SU-DHL-6 (cell line): ENCODE results near the gene LAS1L.

ENCODE experiments used
- H2AFZ ChIP-seq: fragments of 200-600 bp; sonication (generic); 2 replicates; pipeline ENCODE4 v1.6.1; 2014; ENCODE audit warnings: low read depth, mild to moderate bottlenecking, moderate library complexity, mixed read lengths, antibody characterized with exemption, low read length; ENCODE audit not compliant: severe bottlenecking
- H3F3A ChIP-seq: fragments of 200-600 bp; shearing (Covaris generic); 2 replicates; pipeline ENCODE4 v1.6.0; 2016; ENCODE audit warnings: antibody characterized with exemption, mild to moderate bottlenecking; ENCODE audit not compliant: insufficient read depth
- H3K27ac ChIP-seq: fragments of 200-600 bp; sonication (generic); 2 replicates; pipeline ENCODE4 v1.5.1; 2016; ENCODE audit warnings: low read depth, mild to moderate bottlenecking, low read length, moderate library complexity, mixed read lengths
- H3K27me3 ChIP-seq: fragments of 200-600 bp; sonication (generic), shearing (Covaris generic); 2 replicates; pipeline ENCODE4 v1.6.0; 2014; ENCODE audit warnings: mild to moderate bottlenecking, low read length
- H3K36me3 ChIP-seq: fragments of 200-600 bp; sonication (generic); 2 replicates; pipeline ENCODE4 v1.6.1; 2014; ENCODE audit warnings: mild to moderate bottlenecking, low read length, mixed read lengths
- H3K4me2 ChIP-seq: fragments of 300-600, 200-600 bp; shearing (Covaris generic), sonication (generic); 2 replicates; pipeline ENCODE4 v1.6.0; 2014; ENCODE audit warnings: low read length, low read depth, mild to moderate bottlenecking; ENCODE audit not compliant: poor library complexity, severe bottlenecking
- H3K4me3 ChIP-seq: fragments of 200-600 bp; sonication (generic); 2 replicates; pipeline ENCODE4 v1.5.1; 2014; ENCODE audit warnings: antibody characterized with exemption, low read length, mild to moderate bottlenecking, mixed read lengths; ENCODE audit not compliant: insufficient read depth, poor library complexity, severe bottlenecking
- H3K79me2 ChIP-seq: fragments of 200-600 bp; sonication (generic); 2 replicates; pipeline ENCODE4 v1.6.1; 2014; ENCODE audit warnings: mild to moderate bottlenecking, low read length, moderate library complexity; ENCODE audit not compliant: insufficient read depth
- H3K9ac ChIP-seq: fragments of 200-600 bp; sonication (generic); 2 replicates; pipeline ENCODE4 v1.7.0; 2014; ENCODE audit warnings: mild to moderate bottlenecking, low read length
- H3K9me2 ChIP-seq: fragments of 200-600 bp; sonication (generic); replicated peaks from 2 replicates; pipeline ENCODE4 v1.6.1; 2014; ENCODE audit warnings: low read length; ENCODE audit not compliant: insufficient read depth
- H3K9me3 ChIP-seq: fragments of 200-600 bp; sonication (generic); 2 replicates; pipeline ENCODE4 v1.6.1; 2014; ENCODE audit warnings: low read length, mixed read lengths; ENCODE audit not compliant: insufficient read depth
- H4K20me1 ChIP-seq: fragments of 200-600 bp; sonication (generic); 2 replicates; pipeline ENCODE4 v1.6.1; 2014; ENCODE audit warnings: low read depth, mild to moderate bottlenecking, antibody characterized with exemption, low read length, moderate library complexity, mixed read lengths
- CTCF ChIP-seq: fragments of 200-600 bp; sonication (generic); IDR thresholded peaks from one replicate; pipeline ENCODE4 v1.5.1; 2017; ENCODE audit warnings: antibody characterized with exemption, mild to moderate bottlenecking, low read length, moderate library complexity; ENCODE audit not compliant: insufficient read depth, poor library complexity, severe bottlenecking
- EZH2phosphoT487 ChIP-seq: fragments of 200-600 bp; sonication (generic), shearing (Covaris generic); conservative IDR thresholded peaks from 2 replicates; pipeline ENCODE4 v1.6.1; 2018; ENCODE audit warnings: mild to moderate bottlenecking, antibody characterized with exemption, low read length, moderate library complexity, mixed read lengths

LAS1L gene

DNA sequence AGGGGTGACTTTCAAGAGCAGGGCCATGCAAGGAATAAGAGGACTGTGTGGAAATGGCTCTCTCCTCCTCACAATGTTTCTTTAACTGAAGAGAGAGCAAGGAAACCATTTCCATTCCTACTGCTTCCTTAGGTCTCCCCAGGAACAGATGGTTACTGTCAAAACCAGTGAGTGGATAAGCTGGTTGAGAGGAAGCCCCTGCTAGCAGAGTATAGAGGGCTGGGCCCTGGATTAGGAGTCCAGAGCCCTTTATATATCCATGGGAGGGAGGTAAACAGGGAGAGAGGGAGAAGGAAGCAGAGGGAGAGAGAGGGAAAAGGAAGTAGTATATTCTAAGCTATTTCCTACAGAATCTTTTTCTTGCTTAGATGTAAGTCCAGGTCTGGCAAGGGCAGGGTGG lies 43.8 kb upstream of the LAS1L start:
- no peaks in the 10 kb centered on the region for H3K9me2 ChIP-seq
- H3K36me3 ChIP-seq, result no peaks in the 10 kb centered on the region
- no peak overlapping the region for H2AFZ ChIP-seq
- H3K9ac ChIP-seq, result no peak overlapping the region
- TF ChIP-seq CTCF (no peak), EZH2phosphoT487 (no peak)
- no peaks in the 10 kb centered on the region for H3K9me3 ChIP-seq
- no peak overlapping the region for H3K27ac ChIP-seq
- H3F3A ChIP-seq, result no peaks in the 10 kb centered on the region
- no peak overlapping the region for H3K4me3 ChIP-seq
- H3K4me2 ChIP-seq, result no peak overlapping the region
- no peaks in the 10 kb centered on the region for H3K27me3 ChIP-seq
- H4K20me1 ChIP-seq, result no peaks in the 10 kb centered on the region
- no peaks in the 10 kb centered on the region for H3K79me2 ChIP-seq

DNA sequence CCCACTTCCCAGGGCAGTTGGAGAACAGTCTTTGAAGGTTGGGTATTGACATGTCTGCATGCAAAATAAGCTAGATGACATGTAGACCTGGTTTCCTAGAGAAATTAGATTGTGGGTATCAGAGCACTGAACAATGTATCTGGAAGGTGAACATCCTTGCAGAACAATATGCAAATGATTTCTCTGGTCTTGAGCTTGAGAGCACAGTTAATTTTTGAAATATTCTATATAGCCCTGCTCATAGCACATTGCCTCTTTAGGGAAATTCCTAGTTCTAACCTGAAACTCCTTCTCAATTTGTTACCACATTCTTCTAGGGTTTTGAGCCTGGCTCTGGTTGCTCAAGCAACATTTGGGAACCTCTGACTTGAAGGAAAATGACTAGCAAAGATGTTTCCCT lies 41.6 kb upstream of the LAS1L start:
- no peaks in the 10 kb centered on the region for H3K9me2 ChIP-seq
- H3K9ac ChIP-seq, result no peak overlapping the region
- H3F3A ChIP-seq, result no peaks in the 10 kb centered on the region
- no peaks in the 10 kb centered on the region for H3K9me3 ChIP-seq
- no peak overlapping the region for H2AFZ ChIP-seq
- H4K20me1 ChIP-seq, result no peaks in the 10 kb centered on the region
- TF ChIP-seq EZH2phosphoT487, result no peak
- no peak for TF ChIP-seq CTCF
- no peaks in the 10 kb centered on the region for H3K79me2 ChIP-seq
- H3K4me3 ChIP-seq, result no peak overlapping the region
- H3K27me3 ChIP-seq, result no peaks in the 10 kb centered on the region
- no peak overlapping the region for H3K4me2 ChIP-seq
- no peaks in the 10 kb centered on the region for H3K36me3 ChIP-seq
- no peak overlapping the region for H3K27ac ChIP-seq

- Histone ChIP-seq H3K9me3 (no peaks in the 10 kb centered on the region), H3K27me3 (no peaks in the 10 kb centered on the region), H4K20me1 (no peaks in the 10 kb centered on the region), H3F3A (no peaks in the 10 kb centered on the region), H3K4me3 (no peak overlapping the region), H2AFZ (no peak overlapping the region), H3K79me2 (no peaks in the 10 kb centered on the region), H3K27ac (no peak overlapping the region), H3K36me3 (no peaks in the 10 kb centered on the region), H3K9me2 (no peaks in the 10 kb centered on the region), H3K9ac (no peak overlapping the region), H3K4me2 (no peak overlapping the region)
- TF ChIP-seq EZH2phosphoT487 (no peak), CTCF (no peak)
Observed at GRCh38 chrX:65575022-65575421, 40.4 kb upstream of the LAS1L start.

DNA sequence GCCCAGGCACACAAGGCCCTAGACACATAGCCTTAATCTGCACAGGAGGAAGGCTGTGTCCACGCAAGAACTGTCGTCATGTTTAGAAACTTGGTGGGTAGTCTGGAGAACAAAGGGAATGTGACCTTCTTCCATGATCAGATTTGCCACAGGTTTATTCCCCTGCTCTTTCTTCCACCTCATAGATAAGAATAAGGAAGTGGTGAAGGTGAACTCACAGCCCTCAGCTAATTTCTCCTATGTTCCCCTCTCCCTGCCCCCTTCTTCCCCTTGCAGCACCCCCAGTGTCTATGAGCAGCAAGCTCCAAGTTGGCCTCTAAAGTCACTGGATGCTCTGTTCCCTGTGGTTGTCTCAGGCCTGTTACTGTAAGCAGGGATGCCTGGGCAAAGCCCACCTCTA lies 39.8 kb upstream of the LAS1L start:
- Histone ChIP-seq H3F3A (no peaks in the 10 kb centered on the region), H3K27ac (no peak overlapping the region), H3K4me3 (no peak overlapping the region), H2AFZ (no peak overlapping the region), H3K4me2 (no peak overlapping the region), H3K27me3 (no peaks in the 10 kb centered on the region), H3K36me3 (no peaks in the 10 kb centered on the region), H3K9me2 (no peaks in the 10 kb centered on the region), H3K9ac (no peak overlapping the region), H3K9me3 (no peaks in the 10 kb centered on the region), H3K79me2 (no peaks in the 10 kb centered on the region), H4K20me1 (no peaks in the 10 kb centered on the region)
- TF ChIP-seq CTCF, result no peak
- no peak for TF ChIP-seq EZH2phosphoT487
